Stimulated activated naive CD8-positive, alpha-beta T cell treated with anti-CD3 and anti-CD28 coated beads, Interleukin-15, Interleukin-2, amounts not matched to agents 100 ng/mL and 50 ng/mL, for 24 hours (primary cell): Measurements from ENCODE around the gene SPP1.

Source experiments
- H3K27ac Mint-ChIP-seq: one replicate; pipeline ENCODE4 v1.8.0; 2021; ENCODE audit warnings: mild to moderate bottlenecking, mixed read lengths
- H3K27me3 Mint-ChIP-seq: one replicate; pipeline ENCODE4 v1.8.0; 2021; ENCODE audit warnings: mixed read lengths
- H3K36me3 Mint-ChIP-seq: one replicate; pipeline ENCODE4 v1.8.0; 2021; ENCODE audit warnings: low read depth, mixed read lengths
- H3K4me1 Mint-ChIP-seq: one replicate; pipeline ENCODE4 v1.8.0; 2021; ENCODE audit warnings: low read depth, mixed read lengths
- H3K4me3 Mint-ChIP-seq: one replicate; pipeline ENCODE4 v1.8.0; 2021; ENCODE audit warnings: mild to moderate bottlenecking, mixed read lengths
- H3K9me3 Mint-ChIP-seq: one replicate; pipeline ENCODE4 v1.8.0; 2021; ENCODE audit warnings: mixed read lengths

The SPP1 gene

GRCh38 chr4:87944967-87945366 lies 30.5 kb upstream of the SPP1 start:
- Mint-ChIP-seq H3K4me3 (no peak overlapping the region), H3K4me1 (no peaks in the 10 kb centered on the region), H3K36me3 (no peaks in the 10 kb centered on the region), H3K9me3 (no peaks in the 10 kb centered on the region), H3K27me3 (peaks cover 5% of the 10 kb centered on the region), H3K27ac (no peak overlapping the region)

GRCh38 chr4:87946766-87947165 lies 28.7 kb upstream of the SPP1 start:
- Mint-ChIP-seq H3K9me3 (no peaks in the 10 kb centered on the region), H3K27me3 (peaks cover 12% of the 10 kb centered on the region), H3K27ac (no peak overlapping the region), H3K4me3 (no peak overlapping the region), H3K36me3 (no peaks in the 10 kb centered on the region), H3K4me1 (no peaks in the 10 kb centered on the region)

GRCh38 chr4:87947381-87948160 lies 27.9 kb upstream of the SPP1 start:
- Mint-ChIP-seq H3K4me3 (no peak overlapping the region), H3K27me3 (peaks cover 12% of the 10 kb centered on the region), H3K9me3 (no peaks in the 10 kb centered on the region), H3K36me3 (no peaks in the 10 kb centered on the region), H3K27ac (no peak overlapping the region), H3K4me1 (no peaks in the 10 kb centered on the region)

- Mint-ChIP-seq H3K36me3 (no peaks in the 10 kb centered on the region), H3K27ac (no peak overlapping the region), H3K9me3 (no peaks in the 10 kb centered on the region), H3K4me3 (no peak overlapping the region), H3K27me3 (peaks cover 12% of the 10 kb centered on the region), H3K4me1 (no peaks in the 10 kb centered on the region)
These were observed 25.6 kb upstream of the SPP1 start for GRCh38 chr4:87949961-87950360.

- Mint-ChIP-seq H3K4me1 (no peaks in the 10 kb centered on the region), H3K4me3 (no peak overlapping the region), H3K36me3 (no peaks in the 10 kb centered on the region), H3K9me3 (no peaks in the 10 kb centered on the region), H3K27me3 (peaks cover 14% of the 10 kb centered on the region), H3K27ac (no peak overlapping the region)
These were observed 25.0 kb upstream of the SPP1 start for GRCh38 chr4:87950493-87950892.

GRCh38 chr4:87950936-87951511 lies 24.5 kb upstream of the SPP1 start:
- H3K9me3 Mint-ChIP-seq = no peaks in the 10 kb centered on the region
- H3K36me3 Mint-ChIP-seq = no peaks in the 10 kb centered on the region
- H3K4me1 Mint-ChIP-seq = no peaks in the 10 kb centered on the region
- no peak overlapping the region for H3K27ac Mint-ChIP-seq
- H3K4me3 Mint-ChIP-seq = no peak overlapping the region
- H3K27me3 Mint-ChIP-seq = peaks cover 16% of the 10 kb centered on the region

- H3K4me1 Mint-ChIP-seq = no peaks in the 10 kb centered on the region
- peaks cover 11% of the 10 kb centered on the region for H3K27me3 Mint-ChIP-seq
These were observed 21.7 kb upstream of the SPP1 start for GRCh38 chr4:87953826-87954225.

GRCh38 chr4:87956501-87956900 lies 19.0 kb upstream of the SPP1 start:
- no peaks in the 10 kb centered on the region for H3K9me3 Mint-ChIP-seq
- H3K27me3 Mint-ChIP-seq = peaks cover 4% of the 10 kb centered on the region
- H3K27ac Mint-ChIP-seq = no peak overlapping the region
- H3K36me3 Mint-ChIP-seq = no peaks in the 10 kb centered on the region
- no peaks in the 10 kb centered on the region for H3K4me1 Mint-ChIP-seq
- no peak overlapping the region for H3K4me3 Mint-ChIP-seq

More at GRCh38 chr4:87953826-87954225, 21.7 kb upstream of the SPP1 start:
- no peak overlapping the region for H3K27ac Mint-ChIP-seq
- no peak overlapping the region for H3K4me3 Mint-ChIP-seq
- H3K36me3 Mint-ChIP-seq = no peaks in the 10 kb centered on the region
- H3K9me3 Mint-ChIP-seq = no peaks in the 10 kb centered on the region

GRCh38 chr4:87957061-87957460 lies 18.5 kb upstream of the SPP1 start:
- H3K27me3 Mint-ChIP-seq = peaks cover 4% of the 10 kb centered on the region
- H3K27ac Mint-ChIP-seq = no peak overlapping the region
- H3K4me1 Mint-ChIP-seq = no peaks in the 10 kb centered on the region
- no peaks in the 10 kb centered on the region for H3K9me3 Mint-ChIP-seq
- no peaks in the 10 kb centered on the region for H3K36me3 Mint-ChIP-seq
- H3K4me3 Mint-ChIP-seq = no peak overlapping the region

GRCh38 chr4:87961993-87962392 lies 13.5 kb upstream of the SPP1 start:
- Mint-ChIP-seq H3K27ac (no peak overlapping the region), H3K4me3 (no peak overlapping the region), H3K27me3 (no peaks in the 10 kb centered on the region), H3K4me1 (no peaks in the 10 kb centered on the region), H3K36me3 (no peaks in the 10 kb centered on the region), H3K9me3 (no peaks in the 10 kb centered on the region)

GRCh38 chr4:87962398-87963146 lies 12.9 kb upstream of the SPP1 start:
- Mint-ChIP-seq H3K9me3 (no peaks in the 10 kb centered on the region), H3K27ac (no peak overlapping the region), H3K27me3 (peaks cover 4% of the 10 kb centered on the region), H3K36me3 (no peaks in the 10 kb centered on the region), H3K4me1 (no peaks in the 10 kb centered on the region), H3K4me3 (no peak overlapping the region)

- peaks cover 22% of the 10 kb centered on the region for H3K27me3 Mint-ChIP-seq
- H3K27ac Mint-ChIP-seq = no peak overlapping the region
- no peaks in the 10 kb centered on the region for H3K4me1 Mint-ChIP-seq
- no peaks in the 10 kb centered on the region for H3K9me3 Mint-ChIP-seq
- H3K4me3 Mint-ChIP-seq = no peak overlapping the region
- no peaks in the 10 kb centered on the region for H3K36me3 Mint-ChIP-seq
These were observed 10.0 kb upstream of the SPP1 start for GRCh38 chr4:87965501-87965975.

- H3K4me3 Mint-ChIP-seq = no peak overlapping the region
- peaks cover 24% of the 10 kb centered on the region for H3K27me3 Mint-ChIP-seq
- no peak overlapping the region for H3K27ac Mint-ChIP-seq
- H3K4me1 Mint-ChIP-seq = no peaks in the 10 kb centered on the region
- H3K9me3 Mint-ChIP-seq = no peaks in the 10 kb centered on the region
- no peaks in the 10 kb centered on the region for H3K36me3 Mint-ChIP-seq
These were observed 9.4 kb upstream of the SPP1 start for GRCh38 chr4:87966095-87966496.

- Mint-ChIP-seq H3K9me3 (no peaks in the 10 kb centered on the region), H3K27ac (no peak overlapping the region), H3K36me3 (no peaks in the 10 kb centered on the region), H3K4me3 (no peak overlapping the region), H3K27me3 (peaks cover 30% of the 10 kb centered on the region), H3K4me1 (no peaks in the 10 kb centered on the region)
These were observed 8.3 kb upstream of the SPP1 start for GRCh38 chr4:87967193-87967592.

GRCh38 chr4:87970121-87970520 lies 5.4 kb upstream of the SPP1 start:
- no peak overlapping the region for H3K27ac Mint-ChIP-seq
- no peak overlapping the region for H3K4me3 Mint-ChIP-seq
- peaks cover under 1% of the 10 kb centered on the region for H3K4me1 Mint-ChIP-seq
- H3K9me3 Mint-ChIP-seq = no peaks in the 10 kb centered on the region
- H3K27me3 Mint-ChIP-seq = peaks cover 57% of the 10 kb centered on the region
- no peaks in the 10 kb centered on the region for H3K36me3 Mint-ChIP-seq
